Measurements from ENCODE around the gene KISS1R.
A peak's percentile ranks its signal among the peaks of the same experiment; 100 is the strongest.

The KISS1R gene

GRCh38 chr19:900302-901111 lies 16.6 kb upstream of the KISS1R start:
- no peak for DNase-seq

GRCh38 chr19:901216-902092 lies 15.7 kb upstream of the KISS1R start:
- no peak for DNase-seq

GRCh38 chr19:902093-902370 lies 15.1 kb upstream of the KISS1R start:
- no peak for DNase-seq

- no peak for DNase-seq
These were observed 14.5 kb upstream of the KISS1R start for GRCh38 chr19:902446-903226.

GRCh38 chr19:903266-903797 lies 13.8 kb upstream of the KISS1R start:
- DNase-seq, result no peak

- no peak for DNase-seq
These were observed 12.6 kb upstream of the KISS1R start for GRCh38 chr19:904545-904944.

GRCh38 chr19:906480-906879 lies 10.7 kb upstream of the KISS1R start:
- DNase-seq, result no peak

GRCh38 chr19:907183-907853 lies 9.8 kb upstream of the KISS1R start:
- DNase-seq, result no peak

- DNase-seq, result no peak
These were observed 5.7 kb upstream of the KISS1R start for GRCh38 chr19:911197-912033.

GRCh38 chr19:912181-913079 lies 4.7 kb upstream of the KISS1R start:
- no peak for DNase-seq

- peak; percentile 75 for DNase-seq
These were observed 3.9 kb upstream of the KISS1R start, which contains the start of gene R3HDM4 for GRCh38 chr19:913080-913748. Gene R3HDM4, minus strand, starts transcription at chr19:913219. Its CDS starts 62 bp downstream, at chr19:913157.

GRCh38 chr19:916645-917322 lies 349 bp upstream of the KISS1R start:
- no peak for DNase-seq

GRCh38 chr19:918152-918437 lies 962 bp downstream of the KISS1R start:
- no peak for DNase-seq

- DNase-seq, result no peak
These were observed 1.5 kb downstream of the KISS1R start for GRCh38 chr19:918481-919198.

GRCh38 chr19:919199-920050 lies 2.3 kb downstream of the KISS1R start:
- no peak for DNase-seq

GRCh38 chr19:920051-920864 lies 3.1 kb downstream of the KISS1R start:
- no peak for DNase-seq

GRCh38 chr19:924553-925086 lies 7.5 kb downstream of the KISS1R start:
- DNase-seq, result no peak

Data from midbrain (tissue), 1 donor.